Thymus (tissue), 11 donors: Measurements from ENCODE around the gene WASHC1. TPM values are rescaled to one million over a fixed set of nuclear protein-coding genes. Genes with fewer than 3 reads are reported as not detected.
"Not testable (repeated sequence)": the region's sequence is repeated elsewhere in the genome, so short reads cannot be mapped to it uniquely, and the experiment has no call there.

ENCODE experiments used
- DNase-seq, 9 donors: peaks; one replicate each; pipeline ENCODE4 v3.0.0-alpha.2; 2013; ENCODE audit warnings: low spot score in 9 of 9, low read depth in 6 of 9, missing footprints in 1 of 9
- H3K27ac ChIP-seq, 2 donors: one replicate each; pipeline ENCODE4 v1.5.1; 2013; ENCODE audit warnings: control low read depth in 1 of 2, low read depth in 1 of 2, low read length in 1 of 2, mild to moderate bottlenecking in 1 of 2, moderate library complexity in 1 of 2
- H3K27me3 ChIP-seq, 2 donors: one replicate each; pipeline ENCODE4 v1.5.1; 2013; ENCODE audit warnings: low read length in 1 of 2; ENCODE audit not compliant: control insufficient read depth in 2 of 2, insufficient read depth in 1 of 2
- H3K36me3 ChIP-seq, 2 donors: one replicate each; pipeline ENCODE4 v1.5.1; 2013; ENCODE audit warnings: low read length in 1 of 2, mild to moderate bottlenecking in 1 of 2, moderate library complexity in 1 of 2; ENCODE audit not compliant: control insufficient read depth in 2 of 2, insufficient read depth in 2 of 2
- H3K4me1 ChIP-seq, 2 donors: one replicate each; pipeline ENCODE4 v1.5.1; 2013; ENCODE audit warnings: low read length in 2 of 2; ENCODE audit not compliant: control insufficient read depth in 2 of 2, insufficient read depth in 2 of 2
- H3K4me3 ChIP-seq, 2 donors: one replicate each; pipeline ENCODE4 v1.5.1; 2013; ENCODE audit warnings: low read length in 2 of 2, control low read depth in 1 of 2, mild to moderate bottlenecking in 1 of 2
- H3K9me3 ChIP-seq, 2 donors: one replicate each; pipeline ENCODE4 v1.5.1; 2013; ENCODE audit warnings: low read length in 1 of 2, mild to moderate bottlenecking in 1 of 2; ENCODE audit not compliant: control insufficient read depth in 2 of 2, insufficient read depth in 1 of 2
- WGBS: extraction: QIAGEN DNeasy Blood & Tissue Kit; methylation state at CpG from one replicate; pipeline ENCODE4 v1.1.7; 2013; 5-methylcytosine and 5-hydroxymethylcytosine counted together
- polyA plus RNA-seq: library from polyadenylated mRNA; stranded (reverse); fragments of 200-250 nt; gene quantifications from one replicate; pipeline ENCODE4 v1.2.3, GENCODE V29; 2013
- total RNA-seq: library from RNA; stranded (reverse); fragments of 120-200 nt; gene quantifications from one replicate; pipeline ENCODE4 v1.2.4, GENCODE V29; 2013
- donor health status: healthy.

The WASHC1 gene
- total and polyA plus RNA-seq, 2 donors = 14.0 to 70.1 TPM

DNA sequence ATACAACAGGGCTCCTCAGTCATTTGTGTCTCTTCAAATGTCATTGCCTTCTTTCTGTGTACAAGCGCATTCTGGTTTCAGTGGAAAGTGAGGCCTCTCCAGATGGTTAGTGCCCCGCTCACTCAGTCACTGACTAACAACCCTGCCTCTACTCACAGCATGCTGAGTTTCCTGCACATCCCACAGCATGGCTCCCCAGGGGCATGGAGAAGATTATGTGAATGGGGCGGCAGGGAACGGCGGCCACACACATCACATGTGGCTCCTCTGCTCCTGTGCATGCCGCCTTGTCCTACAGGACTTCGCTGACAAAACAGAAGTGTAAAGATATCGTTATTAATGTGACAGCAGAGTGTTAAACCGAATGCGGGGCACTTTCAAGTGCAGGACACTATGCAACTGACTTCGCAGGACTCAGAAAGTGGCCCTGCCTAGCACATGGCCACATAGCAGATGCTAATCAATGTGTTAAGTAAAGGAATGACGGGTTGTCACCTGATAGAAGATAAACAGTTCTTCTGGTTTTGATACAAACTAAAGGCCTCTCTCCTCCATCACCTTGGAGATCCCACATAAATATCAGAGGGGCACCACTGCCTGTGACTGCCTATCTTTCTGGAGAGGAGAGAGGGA, 17.5 kb upstream of the WASHC1 start:
- DNase-seq, H3K27ac ChIP-seq, H3K27me3 ChIP-seq, H3K9me3 ChIP-seq, H3K36me3 ChIP-seq, H3K4me1 ChIP-seq, H3K4me3 ChIP-seq: not testable (repeated sequence)
- 95% methylated on average over 10 of the region's 12 CpGs for WGBS

DNA sequence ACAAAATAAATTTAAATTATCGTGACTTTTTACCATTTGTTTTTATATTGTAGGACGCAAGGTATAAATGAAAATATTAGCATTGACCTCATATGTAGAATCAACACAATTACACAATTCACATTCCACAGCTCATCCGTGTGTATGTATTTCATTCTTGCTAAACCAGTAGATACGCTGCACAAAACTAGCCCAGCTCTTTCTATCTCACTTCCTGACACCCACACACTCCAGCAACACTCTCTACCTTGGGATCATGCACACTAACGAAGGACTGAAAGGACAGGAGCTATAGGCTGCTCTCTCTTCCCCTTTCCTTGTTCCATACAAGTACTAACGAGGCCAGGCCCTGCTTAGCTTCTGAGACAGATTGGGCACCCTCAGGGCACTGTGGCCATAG, 16.9 kb upstream of the WASHC1 start:
- H3K27me3 ChIP-seq, H3K4me1 ChIP-seq, DNase-seq, H3K4me3 ChIP-seq, H3K27ac ChIP-seq, H3K36me3 ChIP-seq, H3K9me3 ChIP-seq: not testable (repeated sequence)
- 74% methylated on average over 6 of the region's 6 CpGs for WGBS

DNA sequence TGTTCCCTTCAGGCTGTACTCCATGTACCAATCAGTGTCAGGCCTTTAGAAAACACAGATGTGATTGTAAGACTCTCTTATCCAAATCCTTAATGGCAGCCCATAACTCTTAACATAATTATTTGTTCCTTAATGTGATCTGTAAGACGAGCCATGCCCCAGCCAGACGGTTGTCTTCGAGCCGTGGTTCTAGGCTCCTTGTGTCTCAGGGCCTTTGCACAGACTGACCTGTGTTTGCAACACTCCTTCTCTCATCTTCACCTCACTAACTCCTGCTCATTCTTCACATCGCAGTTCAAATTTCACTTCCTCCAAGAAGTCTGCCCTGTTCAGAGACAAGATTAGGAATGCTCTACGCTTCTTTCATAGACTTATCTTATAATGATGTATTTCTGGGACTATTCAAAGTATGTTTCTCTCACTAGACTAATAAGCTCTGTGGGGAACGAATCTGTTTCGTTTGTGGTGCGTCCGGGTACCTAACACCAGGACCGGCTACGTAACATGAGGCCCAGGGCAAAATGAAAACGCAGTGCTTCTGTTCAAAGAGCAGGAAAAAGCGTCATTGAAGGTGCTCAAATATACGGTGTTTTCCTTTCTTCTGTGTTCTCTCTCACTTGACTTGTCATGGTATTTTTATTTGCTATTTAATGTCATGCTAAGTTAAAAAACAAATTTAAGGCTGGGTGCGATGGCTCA, 16.1 kb upstream of the WASHC1 start:
- DNase-seq, H3K4me1 ChIP-seq, H3K36me3 ChIP-seq, H3K9me3 ChIP-seq, H3K4me3 ChIP-seq, H3K27ac ChIP-seq, H3K27me3 ChIP-seq: not testable (repeated sequence)
- WGBS = 95% methylated on average over 14 of the region's 16 CpGs

DNA sequence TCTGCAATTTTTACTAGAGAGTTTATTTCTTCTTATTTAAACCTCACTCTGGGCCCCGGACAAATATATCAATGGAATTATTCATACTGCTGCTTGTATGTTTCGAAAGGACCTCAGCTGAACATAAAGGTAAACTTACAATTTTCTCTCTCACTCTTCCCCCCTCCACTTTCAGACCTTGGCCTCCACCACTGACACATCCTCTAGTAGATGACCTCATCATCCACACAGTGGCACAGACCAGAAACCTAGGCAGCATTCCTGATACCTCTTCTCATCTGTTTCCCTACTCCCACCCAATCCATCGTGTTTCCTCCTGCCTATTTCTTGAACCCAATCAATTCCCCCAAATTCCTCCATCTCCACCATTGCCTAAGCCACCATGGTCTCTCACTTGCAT, 15.2 kb upstream of the WASHC1 start:
- H3K36me3 ChIP-seq, H3K27me3 ChIP-seq, H3K4me3 ChIP-seq, DNase-seq, H3K27ac ChIP-seq, H3K4me1 ChIP-seq, H3K9me3 ChIP-seq: not testable (repeated sequence)
- 94% methylated on average over 3 of the region's 3 CpGs for WGBS

DNA sequence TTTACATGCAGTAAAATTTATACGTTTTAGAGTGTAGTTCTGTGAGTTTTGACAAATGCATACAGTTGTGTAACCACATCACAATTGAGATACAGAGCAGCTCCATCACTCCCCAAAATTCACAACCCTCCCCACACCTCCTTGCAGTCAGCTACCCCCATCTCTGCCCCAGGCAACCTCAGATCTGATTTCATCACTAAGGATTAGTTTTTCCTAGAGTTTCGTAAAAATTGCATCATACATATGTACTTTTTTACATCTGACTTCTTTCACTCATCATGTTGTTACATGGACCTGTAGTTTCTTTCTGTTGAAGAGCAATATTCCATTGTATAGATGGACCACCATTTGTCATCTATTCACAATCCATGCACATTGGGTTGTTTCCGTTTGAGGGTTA, 14.4 kb upstream of the WASHC1 start:
- H3K27me3 ChIP-seq, H3K4me3 ChIP-seq, H3K36me3 ChIP-seq, DNase-seq, H3K4me1 ChIP-seq, H3K27ac ChIP-seq, H3K9me3 ChIP-seq: not testable (repeated sequence)
- 95% methylated on average over 3 of the region's 3 CpGs for WGBS

DNA sequence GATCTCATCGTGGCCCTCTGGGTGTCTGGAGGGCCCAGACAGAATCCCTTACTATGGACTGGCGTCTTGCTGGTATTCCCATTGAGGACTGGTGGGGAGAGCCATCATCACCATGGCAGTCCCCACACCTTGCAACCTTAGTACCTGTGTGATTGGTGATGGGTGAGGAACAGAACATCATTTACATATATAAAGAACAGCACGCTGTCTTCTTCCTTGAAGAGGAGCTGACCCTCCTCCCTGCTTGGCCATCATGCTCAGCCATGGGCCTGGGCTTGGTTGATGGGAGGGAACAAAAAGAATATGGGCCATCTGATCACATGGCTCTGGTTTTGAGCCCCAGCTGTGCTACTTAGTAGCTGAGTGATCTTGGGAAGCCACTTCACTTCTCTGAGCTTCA, 13.9 kb upstream of the WASHC1 start:
- WGBS = 96% methylated on average over 3 of the region's 3 CpGs
- not testable (repeated sequence) for DNase-seq, H3K9me3 ChIP-seq, H3K4me1 ChIP-seq, H3K4me3 ChIP-seq, H3K27ac ChIP-seq, H3K27me3 ChIP-seq, H3K36me3 ChIP-seq

DNA sequence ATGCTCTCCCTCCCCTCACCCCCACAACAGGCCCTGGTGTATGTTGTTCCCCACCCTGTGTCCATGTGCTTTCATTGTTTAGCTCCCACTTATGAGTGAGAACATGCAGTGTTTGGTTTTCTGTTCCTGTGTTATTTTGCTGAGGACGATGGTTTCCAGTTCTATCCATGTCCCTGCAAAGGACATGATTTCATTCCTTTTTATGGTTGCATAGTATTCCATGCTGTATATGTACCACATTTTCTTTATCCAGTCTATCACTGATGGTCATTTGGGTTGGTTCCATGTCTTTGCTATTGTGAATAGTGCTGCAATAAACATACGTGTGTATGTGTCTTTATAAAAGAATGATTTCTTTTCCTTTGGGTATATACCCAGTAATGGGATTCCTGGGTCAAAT, 12.6 kb upstream of the WASHC1 start:
- not testable (repeated sequence) for H3K4me3 ChIP-seq, H3K27me3 ChIP-seq, H3K4me1 ChIP-seq, DNase-seq, H3K27ac ChIP-seq, H3K36me3 ChIP-seq, H3K9me3 ChIP-seq
- 97% methylated on average over 2 of the region's 2 CpGs for WGBS

DNA sequence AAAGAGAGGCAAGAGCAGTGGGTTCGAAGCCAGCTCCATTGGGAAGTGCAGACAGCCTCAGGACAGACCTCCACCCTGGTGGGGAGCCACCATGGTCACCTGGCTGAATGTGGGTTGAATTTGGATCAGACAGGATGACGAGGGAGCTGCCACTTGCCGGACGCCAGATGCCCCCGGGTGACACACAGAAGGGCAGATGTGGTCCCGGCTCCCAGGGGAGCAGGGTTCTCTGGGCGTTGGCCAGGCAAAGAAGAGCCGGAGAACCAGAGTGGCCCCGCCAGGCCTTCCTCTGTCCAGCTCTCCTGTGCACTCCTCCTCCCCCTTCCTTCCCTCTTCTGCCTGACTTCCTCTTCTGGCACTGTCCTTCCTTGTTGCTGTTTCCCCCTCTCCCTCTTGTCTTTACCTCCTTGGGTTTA, 12.0 kb upstream of the WASHC1 start:
- H3K36me3 ChIP-seq, H3K9me3 ChIP-seq, H3K4me1 ChIP-seq, H3K27ac ChIP-seq, H3K27me3 ChIP-seq, H3K4me3 ChIP-seq, DNase-seq: not testable (repeated sequence)
- WGBS = 82% methylated on average over 9 of the region's 9 CpGs

DNA sequence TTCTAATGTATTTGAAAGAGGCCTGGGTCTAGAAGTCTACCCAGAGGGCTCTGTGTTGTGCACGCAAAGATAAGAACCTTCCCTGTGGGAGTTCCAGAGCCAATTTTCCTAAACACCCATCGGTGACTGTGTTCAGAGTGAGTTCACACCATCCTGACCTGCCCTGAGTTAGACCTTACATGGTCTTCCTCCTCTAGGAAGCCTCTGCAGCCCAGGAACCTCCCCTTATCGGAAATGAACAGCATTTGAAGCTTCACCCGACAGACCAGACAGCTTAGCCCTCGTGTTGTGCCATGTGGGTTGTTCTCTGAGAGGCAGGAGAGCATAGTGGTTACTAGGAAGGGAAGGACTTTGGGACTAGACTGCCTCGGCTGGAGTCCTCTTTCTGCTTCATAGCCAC, 3.1 kb upstream of the WASHC1 start:
- DNase-seq, H3K27me3 ChIP-seq, H3K9me3 ChIP-seq, H3K27ac ChIP-seq, H3K4me3 ChIP-seq, H3K36me3 ChIP-seq, H3K4me1 ChIP-seq: not testable (repeated sequence)
- 93% methylated on average over 5 of the region's 6 CpGs for WGBS
